Activated CD8-positive, alpha-beta T cell treated with anti-CD3 and anti-CD28 coated beads for 36 hours (primary cell): ENCODE data around the gene NPTX2. TPM values are rescaled to one million over a fixed set of nuclear protein-coding genes. Genes with fewer than 3 reads are reported as not detected.

ENCODE experiments used
- ATAC-seq: fragments of 200-7000 bp; cut with Tn5 transposase; one replicate; pipeline ENCODE4 v1.10.0; 2021; ENCODE audit warnings: mild to moderate bottlenecking, moderate library complexity
- CTCF ChIA-PET: fragments of 350-600 bp; sonication (Branson Sonifier 250); formaldehyde crosslinking; loops from one replicate; lab custom pipeline; 2021; ENCODE audit warnings: antibody characterized with exemption; lab: Charles Lee
- POLR2A ChIA-PET: fragments of 350-600 bp; sonication (Branson Sonifier 250); formaldehyde crosslinking; loops from one replicate; lab custom pipeline; 2021; ENCODE audit warnings: antibody characterized with exemption; lab: Charles Lee
- DNase-seq: peaks from one replicate; pipeline ENCODE4 v3.0.0-alpha.2; 2020
- H3K27ac Mint-ChIP-seq: one replicate; pipeline ENCODE4 v1.8.0; 2021; ENCODE audit warnings: mild to moderate bottlenecking, mixed read lengths
- H3K27me3 Mint-ChIP-seq: one replicate; pipeline ENCODE4 v1.8.0; 2021; ENCODE audit warnings: mixed read lengths
- H3K36me3 Mint-ChIP-seq: one replicate; pipeline ENCODE4 v1.8.0; 2021; ENCODE audit warnings: low read depth, mixed read lengths
- H3K4me1 Mint-ChIP-seq: one replicate; pipeline ENCODE4 v1.8.0; 2021; ENCODE audit warnings: low read depth, mixed read lengths
- H3K4me3 Mint-ChIP-seq: one replicate; pipeline ENCODE4 v1.8.0; 2021; ENCODE audit warnings: mild to moderate bottlenecking, moderate library complexity, mixed read lengths
- H3K9me3 Mint-ChIP-seq: one replicate; pipeline ENCODE4 v1.8.0; 2021; ENCODE audit warnings: mixed read lengths
- CTCF ChIP-seq: fragments of 200-600 bp; IDR thresholded peaks from one replicate; pipeline ENCODE4 v1.8.0; 2022; ENCODE audit warnings: antibody characterized with exemption, mild to moderate bottlenecking
- intact Hi-C: fragments of 100-400 bp; cut with micrococcal nuclease; formaldehyde crosslinking; loops from one replicate; pipeline ENCODE4 v1.10.0; 2022
- total RNA-seq, 2 experiments: library from RNA; stranded (reverse); gene quantifications; one replicate each; pipeline ENCODE4 v1.2.3, GENCODE V29; 2021

Gene NPTX2
- total RNA-seq = under 1 TPM in 1 of 2 experiments, not detected in 1; 0.18 TPM

GRCh38 chr7:98617051-98617959 lies at the start of gene NPTX2:
Gene NPTX2 (plus strand): TSS chr7:98617285. CDS start chr7:98617462, 177 bp downstream.
- POLR2A ChIA-PET = no interaction called here
- intact Hi-C loops = no loop called here
- H3K4me3 Mint-ChIP-seq = no peak within 1 kb of the TSS

GRCh38 chr7:98567991-98568390 lies 49.1 kb upstream of the NPTX2 start:
- ATAC-seq = no peak
- ChIA-PET POLR2A (no interaction called here), CTCF (no interaction called here)
- peaks cover 7% of the 10 kb centered on the region for H3K9me3 Mint-ChIP-seq
- H3K27me3 Mint-ChIP-seq = peaks cover 13% of the 10 kb centered on the region
- H3K4me3 Mint-ChIP-seq = no peak overlapping the region
- no peaks in the 10 kb centered on the region for H3K4me1 Mint-ChIP-seq
- no peak for DNase-seq
- H3K27ac Mint-ChIP-seq = no peak overlapping the region
- no peaks in the 10 kb centered on the region for H3K36me3 Mint-ChIP-seq
- TF ChIP-seq CTCF = no peak
- intact Hi-C loops = no loop called here

More at GRCh38 chr7:98617051-98617959, at the start of gene NPTX2:
- H3K4me1 Mint-ChIP-seq = peaks cover 7% of the 10 kb centered on the region
- no peak for TF ChIP-seq CTCF
- peak; percentile 27 for DNase-seq
- peaks cover 52% of the 10 kb centered on the region for H3K27me3 Mint-ChIP-seq
- no peak within 1 kb of the TSS for H3K27ac Mint-ChIP-seq
- no peaks in the 10 kb centered on the region for H3K36me3 Mint-ChIP-seq
- CTCF ChIA-PET = no interaction called here
- ATAC-seq = peak; percentile 37
- no peaks in the 10 kb centered on the region for H3K9me3 Mint-ChIP-seq

- intact Hi-C loops = no loop called here
- Mint-ChIP-seq H3K4me1 (no peaks in the 10 kb centered on the region), H3K27ac (no peak overlapping the region), H3K27me3 (peaks cover 12% of the 10 kb centered on the region), H3K36me3 (no peaks in the 10 kb centered on the region), H3K4me3 (no peak overlapping the region), H3K9me3 (peaks cover 7% of the 10 kb centered on the region)
- DNase-seq (no peak), ATAC-seq (no peak)
- TF ChIP-seq CTCF = no peak
- CTCF ChIA-PET = no interaction called here
- POLR2A ChIA-PET = no interaction called here
These were observed 48.2 kb upstream of the NPTX2 start for GRCh38 chr7:98568891-98569290.

- Mint-ChIP-seq H3K4me1 (no peaks in the 10 kb centered on the region), H3K27ac (no peak overlapping the region), H3K4me3 (no peak overlapping the region), H3K9me3 (peaks cover 3% of the 10 kb centered on the region), H3K27me3 (peaks cover 9% of the 10 kb centered on the region), H3K36me3 (no peaks in the 10 kb centered on the region)
- POLR2A ChIA-PET = no interaction called here
- DNase-seq (no peak), ATAC-seq (no peak)
- CTCF ChIA-PET = no interaction called here
- intact Hi-C loops = no loop called here
- TF ChIP-seq CTCF = no peak
These were observed 47.3 kb upstream of the NPTX2 start for GRCh38 chr7:98569691-98570337.

GRCh38 chr7:98571006-98571405 lies 46.1 kb upstream of the NPTX2 start:
- peaks cover 9% of the 10 kb centered on the region for H3K27me3 Mint-ChIP-seq
- ATAC-seq = no peak
- TF ChIP-seq CTCF = no peak
- H3K27ac Mint-ChIP-seq = no peak overlapping the region
- CTCF ChIA-PET = no interaction called here
- H3K4me3 Mint-ChIP-seq = no peak overlapping the region
- H3K9me3 Mint-ChIP-seq = peaks cover 9% of the 10 kb centered on the region
- DNase-seq = no peak
- POLR2A ChIA-PET = no interaction called here
- no peaks in the 10 kb centered on the region for H3K4me1 Mint-ChIP-seq
- intact Hi-C loops = no loop called here
- H3K36me3 Mint-ChIP-seq = no peaks in the 10 kb centered on the region
